KG1 (cell line): ENCODE data around the gene CDC42EP2.
A peak's percentile ranks its signal among the peaks of the same experiment; 100 is the strongest.

ENCODE experiments used
- DNase-seq: peaks from one replicate; lab custom pipeline; 2025; lab: John Stamatoyannopoulos, UW

The CDC42EP2 gene

GRCh38 chr11:65298131-65298535 is 16.5 kb upstream of the CDC42EP2 start:
- no peak for DNase-seq

GRCh38 chr11:65298655-65299179 is 15.9 kb upstream of the CDC42EP2 start:
- DNase-seq = no peak

- no peak for DNase-seq
These were observed 13.9 kb upstream of the CDC42EP2 start for GRCh38 chr11:65300621-65301275.

- no peak for DNase-seq
These were observed 13.0 kb upstream of the CDC42EP2 start for GRCh38 chr11:65301491-65302329.

GRCh38 chr11:65303555-65303954 is 11.1 kb upstream of the CDC42EP2 start:
- no peak for DNase-seq

- DNase-seq = no peak
These were observed 10.6 kb upstream of the CDC42EP2 start for GRCh38 chr11:65304110-65304509.

GRCh38 chr11:65304613-65305012 is 10.1 kb upstream of the CDC42EP2 start:
- DNase-seq = no peak

GRCh38 chr11:65305501-65306268 is 9.0 kb upstream of the CDC42EP2 start:
- DNase-seq = no peak

GRCh38 chr11:65307298-65308229 is 7.1 kb upstream of the CDC42EP2 start:
- no peak for DNase-seq

- DNase-seq = no peak
These were observed 6.3 kb upstream of the CDC42EP2 start for GRCh38 chr11:65308281-65308891.

GRCh38 chr11:65309006-65309405 is 5.7 kb upstream of the CDC42EP2 start:
- DNase-seq = no peak

- no peak for DNase-seq
These were observed 4.5 kb upstream of the CDC42EP2 start for GRCh38 chr11:65310215-65310614.

- DNase-seq = no peak
These were observed 3.9 kb upstream of the CDC42EP2 start for GRCh38 chr11:65310736-65311135.

GRCh38 chr11:65311170-65311678 is 3.4 kb upstream of the CDC42EP2 start:
- no peak for DNase-seq

- DNase-seq = peak; percentile 68
These were observed 669 bp downstream of the CDC42EP2 start for GRCh38 chr11:65315204-65315865.

GRCh38 chr11:65315866-65316226 is 1.2 kb downstream of the CDC42EP2 start:
- DNase-seq = no peak

GRCh38 chr11:65316227-65317024 is 1.8 kb downstream of the CDC42EP2 start:
- no peak for DNase-seq

- DNase-seq = no peak
These were observed 2.5 kb downstream of the CDC42EP2 start for GRCh38 chr11:65317025-65317786.
